Naive thymus-derived CD4-positive, alpha-beta T cell (primary cell): ENCODE measurements around the gene CPPED1. TPM values are rescaled to one million over a fixed set of nuclear protein-coding genes. Genes with fewer than 3 reads are reported as not detected.

Experiments
- ATAC-seq: fragments of 150-1000 bp; cut with Tn5 transposase; 2 replicates; pipeline ENCODE4 v1.10.0; 2021; ENCODE audit warnings: mild to moderate bottlenecking, moderate library complexity
- CTCF ChIA-PET: fragments of 350-600 bp; sonication (Branson Sonifier 250); formaldehyde crosslinking; loops from one replicate; lab custom pipeline; 2021; ENCODE audit warnings: antibody characterized with exemption; lab: Charles Lee
- POLR2A ChIA-PET: fragments of 350-600 bp; sonication (Branson Sonifier 250); formaldehyde crosslinking; loops from one replicate; lab custom pipeline; 2021; ENCODE audit warnings: antibody characterized with exemption, inconsistent platforms; lab: Charles Lee
- DNase-seq, 9 donors: peaks; one replicate each; pipeline versions ENCODE4 v3.0.0 to v3.0.0-alpha.2; 2020 to 2022; ENCODE audit warnings: mixed read lengths in 1 of 9
- H3K27ac ChIP-seq: one replicate; pipeline ENCODE4 v1.7.0; 2013; ENCODE audit warnings: mild to moderate bottlenecking, low read depth, low read length, moderate library complexity
- H3K27me3 ChIP-seq, 2 donors: one replicate each; pipeline ENCODE4 v1.7.0; 2013; ENCODE audit warnings: low read length in 2 of 2, mild to moderate bottlenecking in 2 of 2, moderate library complexity in 2 of 2; ENCODE audit not compliant: control insufficient read depth in 2 of 2, insufficient read depth in 2 of 2
- H3K36me3 ChIP-seq, 3 experiments: 1 replicate in 2 of 3; 2 replicates in 1 of 3; pipeline ENCODE4 v1.7.0; 2013; ENCODE audit warnings: low read length in 3 of 3, mild to moderate bottlenecking in 3 of 3, moderate library complexity in 1 of 3; ENCODE audit not compliant: insufficient read depth in 3 of 3, control insufficient read depth in 2 of 3
- H3K4me1 ChIP-seq, 2 donors: one replicate each; pipeline ENCODE4 v1.7.0; 2013; ENCODE audit warnings: low read length in 2 of 2, mild to moderate bottlenecking in 2 of 2, moderate library complexity in 1 of 2; ENCODE audit not compliant: control insufficient read depth in 2 of 2, insufficient read depth in 2 of 2
- H3K4me3 ChIP-seq: 2 replicates; pipeline ENCODE4 v1.7.0; 2013; ENCODE audit warnings: mild to moderate bottlenecking, low read length
- H3K9me3 ChIP-seq, 3 experiments: 1 replicate in 2 of 3; 2 replicates in 1 of 3; pipeline ENCODE4 v1.7.0; 2013; ENCODE audit warnings: low read length in 3 of 3; ENCODE audit not compliant: control insufficient read depth in 2 of 3
- H3K27ac Mint-ChIP-seq, 9 donors: one replicate each; pipeline ENCODE4 v1.8.0; 2020 to 2022; ENCODE audit warnings: mixed read lengths in 9 of 9, mild to moderate bottlenecking in 8 of 9, moderate library complexity in 5 of 9, inconsistent platforms in 2 of 9
- H3K27me3 Mint-ChIP-seq, 5 donors: one replicate each; pipeline ENCODE4 v1.8.0; 2021 to 2022; ENCODE audit warnings: mixed read lengths in 5 of 5, mild to moderate bottlenecking in 1 of 5
- H3K36me3 Mint-ChIP-seq, 5 donors: one replicate each; pipeline ENCODE4 v1.8.0; 2020 to 2022; ENCODE audit warnings: mixed read lengths in 5 of 5, mild to moderate bottlenecking in 3 of 5, inconsistent platforms in 1 of 5
- H3K4me1 Mint-ChIP-seq, 7 donors: one replicate each; pipeline ENCODE4 v1.8.0; 2020 to 2022; ENCODE audit warnings: mixed read lengths in 7 of 7, mild to moderate bottlenecking in 3 of 7, inconsistent platforms in 1 of 7
- H3K4me3 Mint-ChIP-seq, 10 donors: one replicate each; pipeline ENCODE4 v1.8.0; 2020 to 2022; ENCODE audit warnings: mild to moderate bottlenecking in 10 of 10, mixed read lengths in 10 of 10, moderate library complexity in 6 of 10, inconsistent platforms in 2 of 10
- H3K9me3 Mint-ChIP-seq, 11 donors: one replicate each; pipeline ENCODE4 v1.8.0; 2020 to 2022; ENCODE audit warnings: mixed read lengths in 11 of 11, mild to moderate bottlenecking in 4 of 11, inconsistent platforms in 1 of 11, moderate library complexity in 1 of 11
- intact Hi-C, 2 donors: fragments of 100-400 bp; cut with micrococcal nuclease; formaldehyde crosslinking; loops; one replicate each; pipeline ENCODE4 v1.15.1; 2023
- microRNA-seq: library from miRNA; unstranded; fragments of <30 nt; microRNA quantifications from one replicate; pipeline ENCODE4 v1.2.0, GENCODE V29; 2022; ENCODE audit warnings: borderline microRNAs expressed
- polyA plus RNA-seq, 2 donors: library from polyadenylated mRNA; unstranded; fragments of 300-500 nt; fragmentation: Illumina TruSeq; gene quantifications; one replicate each; pipeline ENCODE4 v1.2.3, GENCODE V29; 2021
- total RNA-seq, 6 experiments: library from RNA in 5 of 6; stranded (reverse) in 5 of 6; gene quantifications; 1 replicate in 5 of 6; 2 replicates in 1 of 6; pipeline ENCODE4 v1.2.3 and lab custom pipeline; 2021 to 2026

Gene CPPED1
- total and polyA plus RNA-seq, 7 experiments from 2014 or later: 2.4 to 56.5 (median 3.8) TPM

DNA sequence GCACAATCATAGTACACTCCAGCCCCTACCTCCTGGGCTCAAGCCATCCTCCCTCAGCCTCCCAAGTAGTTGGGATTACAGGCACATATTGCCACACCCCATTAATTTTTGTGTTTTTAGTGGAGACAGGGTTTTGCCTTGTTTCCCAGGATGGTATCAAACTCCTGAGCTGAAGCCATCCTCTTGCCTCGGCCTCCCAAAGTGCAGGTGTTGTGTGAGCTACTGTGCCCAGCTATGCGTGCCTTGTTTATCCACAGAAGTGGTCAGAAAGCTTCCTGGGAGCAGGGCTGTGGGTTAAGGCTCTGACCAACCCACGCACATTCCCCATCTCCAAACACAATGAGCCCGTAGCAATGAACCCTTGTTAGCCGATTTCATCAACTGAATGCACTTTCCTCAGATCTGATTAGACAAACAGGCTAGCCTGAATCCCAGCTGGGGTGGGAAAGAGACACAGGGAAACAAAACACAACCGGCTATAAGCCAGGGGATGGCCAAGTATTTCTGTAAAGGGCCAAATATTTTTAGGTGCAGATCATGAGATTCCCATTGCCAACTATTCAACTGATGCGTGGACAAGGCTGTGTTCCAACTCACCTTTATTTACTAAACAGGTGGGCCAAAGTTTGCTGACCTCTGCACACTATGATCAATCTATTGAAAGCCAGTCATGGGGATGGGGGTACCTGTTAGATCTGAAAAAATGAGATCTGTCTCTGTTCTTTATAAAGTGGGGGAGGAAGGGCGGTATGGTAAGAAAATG lies 193.6 kb downstream of the CPPED1 start:
- Histone ChIP-seq H3K4me1 (no peaks in the 10 kb centered on the region), H3K4me3 (no peak overlapping the region), H3K36me3 (no peaks in the 10 kb centered on the region), H3K27ac (no peak overlapping the region), H3K27me3 (no peaks in the 10 kb centered on the region), H3K9me3 (no peaks in the 10 kb centered on the region)
- intact Hi-C loops: no loop called here
- Mint-ChIP-seq H3K27ac (no peak overlapping the region), H3K4me1 (peaks cover 10 to 26% (median 13%) of the 10 kb centered on the region in 7 donors), H3K4me3 (no peak overlapping the region), H3K36me3 (peaks cover 0 to 9% (median 5%) of the 10 kb centered on the region in 5 donors), H3K27me3 (peaks cover 0 to 14% (median 7%) of the 10 kb centered on the region in 5 donors), H3K9me3 (peaks cover 0 to 29% (median 11%) of the 10 kb centered on the region in 11 donors)
- DNase-seq (no peak), ATAC-seq (no peak)
- POLR2A ChIA-PET: no interaction called here
- CTCF ChIA-PET: no interaction called here

Small RNA genes lying within 50 kb of the gene (microRNA-seq; reads per million reads assigned to microRNA genes)
- not detected for gene MIR4718

Other genes with a start within 250 kb of the CPPED1 start
- under 1 TPM in 1 of 5 experiments, not detected in 4; 0.05 TPM for gene SHISA9, start 97.7 kb upstream of the CPPED1 start, total RNA-seq
- not detected for gene SHISA9, start 97.7 kb upstream of the CPPED1 start, polyA plus RNA-seq